Measurements from ENCODE around the gene MAP6. TPM values are rescaled to one million over a fixed set of nuclear protein-coding genes. Genes with fewer than 3 reads are reported as not detected.
A peak's percentile ranks its signal among the peaks of the same experiment; 100 is the strongest.

Gene MAP6
- total and polyA plus RNA-seq, 10 of the 15 experiments (the other 5 are each of a cell fraction or from before 2014, with no cell fraction given) = 0.06 to 0.19 (median 0.11) TPM; not detected in 5

DNA sequence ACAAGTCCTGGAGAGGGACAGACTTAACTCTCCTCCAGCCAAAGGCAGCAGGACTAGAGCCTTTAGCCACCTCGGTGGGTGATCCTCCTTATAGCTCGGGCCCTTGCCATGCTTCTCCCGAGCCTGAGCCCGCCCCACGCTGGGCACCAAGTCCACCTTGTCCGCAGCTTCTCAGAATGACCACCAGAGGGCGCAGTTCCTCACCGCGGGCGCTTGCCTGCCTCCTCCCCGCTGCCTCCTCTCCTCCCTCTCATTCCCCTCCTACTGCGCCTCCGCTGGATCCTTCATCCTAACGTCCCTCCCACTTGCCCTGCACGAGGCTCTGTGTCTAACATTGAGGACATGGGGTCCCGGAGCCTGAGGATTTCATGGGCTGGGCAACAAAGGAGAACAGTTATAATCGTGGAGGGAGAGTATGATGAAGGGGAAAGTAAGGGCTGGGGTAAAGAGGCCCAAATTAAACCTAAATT is 37.5 kb upstream of the MAP6 start (continued):
- TF ChIP-seq, protein P1, sequence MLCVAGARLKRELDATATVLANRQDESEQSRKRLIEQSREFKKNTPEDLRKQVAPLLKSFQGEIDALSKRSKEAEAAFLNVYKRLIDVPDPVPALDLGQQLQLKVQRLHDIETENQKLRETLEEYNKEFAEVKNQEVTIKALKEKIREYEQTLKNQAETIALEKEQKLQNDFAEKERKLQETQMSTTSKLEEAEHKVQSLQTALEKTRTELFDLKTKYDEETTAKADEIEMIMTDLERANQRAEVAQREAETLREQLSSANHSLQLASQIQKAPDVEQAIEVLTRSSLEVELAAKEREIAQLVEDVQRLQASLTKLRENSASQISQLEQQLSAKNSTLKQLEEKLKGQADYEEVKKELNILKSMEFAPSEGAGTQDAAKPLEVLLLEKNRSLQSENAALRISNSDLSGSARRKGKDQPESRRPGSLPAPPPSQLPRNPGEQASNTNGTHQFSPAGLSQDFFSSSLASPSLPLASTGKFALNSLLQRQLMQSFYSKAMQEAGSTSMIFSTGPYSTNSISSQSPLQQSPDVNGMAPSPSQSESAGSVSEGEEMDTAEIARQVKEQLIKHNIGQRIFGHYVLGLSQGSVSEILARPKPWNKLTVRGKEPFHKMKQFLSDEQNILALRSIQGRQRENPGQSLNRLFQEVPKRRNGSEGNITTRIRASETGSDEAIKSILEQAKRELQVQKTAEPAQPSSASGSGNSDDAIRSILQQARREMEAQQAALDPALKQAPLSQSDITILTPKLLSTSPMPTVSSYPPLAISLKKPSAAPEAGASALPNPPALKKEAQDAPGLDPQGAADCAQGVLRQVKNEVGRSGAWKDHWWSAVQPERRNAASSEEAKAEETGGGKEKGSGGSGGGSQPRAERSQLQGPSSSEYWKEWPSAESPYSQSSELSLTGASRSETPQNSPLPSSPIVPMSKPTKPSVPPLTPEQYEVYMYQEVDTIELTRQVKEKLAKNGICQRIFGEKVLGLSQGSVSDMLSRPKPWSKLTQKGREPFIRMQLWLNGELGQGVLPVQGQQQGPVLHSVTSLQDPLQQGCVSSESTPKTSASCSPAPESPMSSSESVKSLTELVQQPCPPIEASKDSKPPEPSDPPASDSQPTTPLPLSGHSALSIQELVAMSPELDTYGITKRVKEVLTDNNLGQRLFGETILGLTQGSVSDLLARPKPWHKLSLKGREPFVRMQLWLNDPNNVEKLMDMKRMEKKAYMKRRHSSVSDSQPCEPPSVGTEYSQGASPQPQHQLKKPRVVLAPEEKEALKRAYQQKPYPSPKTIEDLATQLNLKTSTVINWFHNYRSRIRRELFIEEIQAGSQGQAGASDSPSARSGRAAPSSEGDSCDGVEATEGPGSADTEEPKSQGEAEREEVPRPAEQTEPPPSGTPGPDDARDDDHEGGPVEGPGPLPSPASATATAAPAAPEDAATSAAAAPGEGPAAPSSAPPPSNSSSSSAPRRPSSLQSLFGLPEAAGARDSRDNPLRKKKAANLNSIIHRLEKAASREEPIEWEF (IDR thresholded peaks at IDR 0.05; ENCODE audit: insufficient replicate concordance, low read depth, low read length) = no peak
- TF ChIP-seq ZNF274 (IDR thresholded peaks at IDR 0.05; ENCODE audit: insufficient read depth, insufficient read length) (no peak), JUNB (IDR thresholded peaks at IDR 0.05) (no peak), RELA (IDR thresholded peaks at IDR 0.05; ENCODE audit: borderline replicate concordance, partially characterized antibody) (no peak), GATAD2B (conservative IDR thresholded peaks at IDR 0.05; ENCODE audit: low read depth) (no peak), CBFB (IDR thresholded peaks at IDR 0.05; ENCODE audit: low read depth) (0 out of 2 replicates have a peak, but pooled peaks have one; percentile 29), HCFC1 (IDR thresholded peaks at IDR 0.05; ENCODE audit: low read length) (no peak), RAD21 (IDR thresholded peaks at IDR 0.05; ENCODE audit: insufficient read depth, low read depth, low read length) (peak; percentile 53)
- TF ChIP-seq, protein P2, sequence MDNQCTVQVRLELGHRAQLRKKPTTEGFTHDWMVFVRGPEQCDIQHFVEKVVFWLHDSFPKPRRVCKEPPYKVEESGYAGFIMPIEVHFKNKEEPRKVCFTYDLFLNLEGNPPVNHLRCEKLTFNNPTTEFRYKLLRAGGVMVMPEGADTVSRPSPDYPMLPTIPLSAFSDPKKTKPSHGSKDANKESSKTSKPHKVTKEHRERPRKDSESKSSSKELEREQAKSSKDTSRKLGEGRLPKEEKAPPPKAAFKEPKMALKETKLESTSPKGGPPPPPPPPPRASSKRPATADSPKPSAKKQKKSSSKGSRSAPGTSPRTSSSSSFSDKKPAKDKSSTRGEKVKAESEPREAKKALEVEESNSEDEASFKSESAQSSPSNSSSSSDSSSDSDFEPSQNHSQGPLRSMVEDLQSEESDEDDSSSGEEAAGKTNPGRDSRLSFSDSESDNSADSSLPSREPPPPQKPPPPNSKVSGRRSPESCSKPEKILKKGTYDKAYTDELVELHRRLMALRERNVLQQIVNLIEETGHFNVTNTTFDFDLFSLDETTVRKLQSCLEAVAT (IDR thresholded peaks at IDR 0.05) = no peak

All from GM12878 (cell line).